HG02884 (cell line): Measurements from ENCODE around the gene ROBO1.

Source experiments
- ATAC-seq: cut with Tn5 transposase; IDR thresholded peaks from one replicate; pipeline ENCODE4 v1.9.1; 2021; ENCODE audit warnings: mild to moderate bottlenecking, moderate library complexity; ENCODE audit not compliant: unreplicated experiment

Gene ROBO1

DNA sequence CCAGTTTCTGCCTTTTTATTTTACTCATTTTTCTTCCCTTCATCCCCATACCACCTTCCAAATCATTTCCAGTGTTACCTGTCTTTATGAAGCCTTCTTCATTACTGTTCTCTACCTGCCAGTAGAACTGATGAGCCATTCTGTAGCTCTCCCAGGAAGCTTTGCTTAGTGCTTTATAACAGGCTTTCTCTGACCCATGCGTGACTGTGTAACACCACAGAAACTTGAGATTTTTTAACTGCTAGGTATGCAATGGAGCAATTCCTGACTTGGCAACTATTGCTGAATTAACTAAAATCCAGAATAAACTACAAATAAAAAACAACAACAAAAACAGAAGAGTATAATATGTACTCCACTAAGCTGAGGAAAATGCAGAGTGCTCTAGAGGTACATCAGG lies 289.2 kb downstream of the ROBO1 start:
- no peak for ATAC-seq

DNA sequence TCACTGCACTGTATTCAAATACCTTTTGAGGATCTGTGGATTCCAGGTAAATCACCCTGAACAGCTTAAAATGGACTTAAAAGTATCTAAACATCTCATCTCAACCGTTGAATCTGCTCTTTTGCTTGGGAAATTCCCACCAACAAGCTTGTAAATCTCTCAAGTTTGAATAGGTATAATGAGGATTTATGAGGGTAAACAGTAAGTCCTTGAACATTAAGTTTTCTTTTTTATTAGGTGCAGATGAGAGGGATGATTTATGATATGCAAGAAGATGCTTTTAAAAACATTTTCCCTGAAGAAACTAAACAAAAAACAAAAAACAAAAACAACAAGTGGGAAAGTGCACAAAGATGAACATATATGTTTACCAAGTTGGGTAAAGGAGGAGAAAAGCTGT lies 290.6 kb downstream of the ROBO1 start:
- no peak for ATAC-seq

DNA sequence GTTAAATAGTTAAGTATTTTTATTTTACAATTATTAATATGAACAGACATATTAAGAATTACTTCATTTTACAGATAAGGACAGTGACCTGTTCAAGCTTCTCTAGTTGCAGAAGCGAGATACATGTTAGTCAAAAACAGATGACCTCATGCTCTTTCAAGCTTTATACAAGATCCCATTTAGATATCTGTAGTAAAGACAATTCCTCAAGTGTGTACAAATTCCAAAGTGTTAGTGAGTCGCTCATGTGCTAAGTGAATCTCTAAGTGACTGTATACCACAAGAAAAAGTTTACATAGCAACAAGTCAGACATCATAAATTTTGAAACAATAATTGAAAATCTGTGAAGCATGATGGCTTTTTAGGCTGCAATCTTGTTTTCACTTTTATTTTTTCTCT lies 293.8 kb downstream of the ROBO1 start:
- no peak for ATAC-seq

DNA sequence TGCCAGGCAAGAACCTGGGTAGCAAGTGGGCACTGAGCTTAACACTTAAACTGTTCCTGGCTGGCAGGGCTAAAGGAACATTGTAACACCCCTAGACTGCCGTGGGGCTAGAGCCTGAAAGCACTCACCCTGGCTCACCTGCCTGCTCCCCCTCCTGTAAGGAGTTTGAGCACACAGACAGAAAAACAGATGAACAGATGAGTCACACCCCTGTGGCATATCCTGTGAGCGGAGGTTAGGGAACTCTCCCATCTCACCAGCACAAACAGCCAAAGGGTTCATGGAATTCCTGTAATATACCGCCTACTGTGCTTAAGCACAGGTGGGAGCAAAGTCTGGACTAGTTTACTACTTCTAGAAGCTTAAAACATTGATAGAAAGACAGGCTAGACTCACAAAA lies 300.1 kb downstream of the ROBO1 start:
- no peak for ATAC-seq

DNA sequence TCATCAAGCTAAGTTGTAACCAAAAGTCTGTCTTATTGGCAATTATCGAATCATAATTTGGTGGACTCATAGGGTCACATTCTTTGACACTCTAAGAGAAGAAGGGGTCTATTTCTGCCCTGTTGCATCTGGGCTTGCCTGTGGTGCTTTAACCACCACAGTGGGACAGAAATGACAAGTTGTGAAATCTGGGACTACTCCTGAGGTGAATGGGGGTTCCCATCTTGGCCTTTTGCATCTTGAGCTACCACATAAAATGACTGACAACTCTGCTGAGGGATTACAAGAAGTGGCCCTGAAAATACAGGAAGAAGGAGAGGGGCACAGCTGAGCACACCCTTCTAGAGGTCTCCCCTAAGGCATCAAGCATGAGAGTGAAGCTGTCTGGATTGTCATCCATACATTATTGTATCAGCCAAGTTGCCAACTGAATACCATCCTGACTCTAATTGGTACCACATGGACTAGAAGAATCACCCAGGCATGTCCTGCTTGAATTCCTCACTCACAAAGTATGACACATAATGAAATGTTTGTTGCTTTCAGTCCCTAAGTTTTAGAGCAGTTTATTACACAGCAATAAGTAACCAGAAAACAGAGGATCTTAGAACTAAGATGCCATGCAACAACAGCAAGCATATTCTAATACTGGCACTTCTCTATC lies 306.5 kb downstream of the ROBO1 start:
- no peak for ATAC-seq

DNA sequence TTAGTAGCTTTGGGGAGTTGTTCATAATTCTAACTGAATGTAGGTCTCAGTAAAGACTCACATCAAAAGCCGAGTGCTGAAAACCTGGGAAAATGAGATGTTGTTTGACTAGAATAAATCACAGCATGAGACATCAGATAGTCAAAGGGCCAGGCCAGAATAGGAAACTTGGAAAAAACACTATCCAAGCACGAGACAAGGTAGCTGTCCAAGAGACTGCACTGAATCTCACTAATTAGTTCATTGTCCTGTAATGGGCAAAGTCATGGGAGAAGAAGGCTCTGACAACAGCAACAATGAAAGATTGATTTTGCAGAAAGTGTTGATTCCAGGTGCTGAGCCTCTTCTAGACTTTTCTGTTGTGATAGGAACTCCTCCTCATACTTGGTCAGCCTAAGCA lies 314.2 kb downstream of the ROBO1 start:
- ATAC-seq = no peak

DNA sequence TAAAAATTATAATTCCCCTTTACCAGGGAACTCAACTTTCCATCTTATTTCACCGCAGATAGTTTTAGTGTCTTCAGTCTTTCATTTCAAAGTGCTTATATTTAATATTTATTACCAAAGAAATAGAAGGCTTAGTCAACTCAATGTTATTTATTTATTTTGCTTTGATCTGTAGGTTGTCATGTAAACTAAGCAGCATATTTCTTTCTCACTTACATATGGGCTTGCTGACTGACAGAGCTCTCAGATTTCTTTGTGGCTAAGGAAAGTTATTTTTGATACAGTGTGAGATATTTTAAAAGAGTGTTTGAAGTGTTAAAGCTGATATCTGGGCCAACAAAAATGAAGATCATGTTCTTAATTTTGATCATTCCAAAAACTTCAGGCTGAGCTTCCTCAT lies 331.4 kb downstream of the ROBO1 start:
- no peak for ATAC-seq

DNA sequence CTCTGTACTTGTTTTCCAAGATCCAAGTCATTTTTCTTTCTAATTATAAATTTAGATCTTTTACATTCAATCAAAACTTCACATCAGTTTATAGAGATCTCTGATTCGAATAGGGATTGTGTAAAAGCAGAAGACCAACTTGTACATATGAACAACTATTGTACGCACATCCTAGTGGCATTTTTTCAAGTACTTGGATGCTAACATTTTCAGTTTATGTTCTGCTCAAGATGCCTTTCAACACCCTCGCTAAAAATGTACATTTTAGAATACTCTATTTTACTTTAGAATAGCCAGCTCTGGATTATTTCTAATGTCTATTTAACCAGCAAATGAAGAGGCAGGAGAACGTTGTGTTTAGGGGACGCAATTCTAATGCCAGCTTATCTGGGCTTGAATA lies 340.7 kb downstream of the ROBO1 start:
- no peak for ATAC-seq

DNA sequence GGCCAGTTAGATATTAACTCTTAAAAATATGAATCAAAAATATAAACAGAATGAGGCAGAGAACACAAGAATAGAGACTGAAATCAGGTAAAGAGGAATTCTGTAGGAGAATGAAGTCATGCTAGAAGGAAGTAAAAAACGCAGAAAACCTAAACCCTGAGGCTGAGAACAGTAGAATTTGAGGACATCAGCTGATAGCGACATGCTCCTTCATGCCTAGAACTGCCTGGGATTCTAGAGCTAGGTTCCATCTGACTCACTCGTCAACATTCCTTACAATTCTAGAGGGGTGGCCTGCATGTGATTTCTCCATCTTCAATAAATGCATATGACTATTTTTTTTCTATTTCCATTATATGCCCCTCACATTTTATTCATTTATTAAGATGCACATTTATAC lies 343.0 kb downstream of the ROBO1 start:
- no peak for ATAC-seq

DNA sequence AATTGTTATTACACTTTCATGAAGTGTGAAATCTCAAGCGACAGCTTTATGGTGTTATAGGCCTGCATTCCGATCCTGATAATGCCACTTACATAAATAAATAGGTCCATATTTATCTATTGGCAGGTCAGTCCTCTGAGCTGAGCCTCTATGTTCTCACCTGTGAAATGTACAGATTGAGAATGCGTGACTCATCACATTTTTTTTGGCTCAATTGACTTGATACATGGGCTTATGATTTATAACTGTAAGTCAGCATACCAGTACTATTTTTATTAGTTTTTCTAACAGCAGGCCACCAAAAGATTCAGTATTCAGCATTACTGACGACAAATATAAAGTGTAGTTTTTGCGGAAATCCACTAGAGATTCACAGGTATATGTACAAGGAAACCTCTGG lies 344.4 kb downstream of the ROBO1 start:
- ATAC-seq = no peak

DNA sequence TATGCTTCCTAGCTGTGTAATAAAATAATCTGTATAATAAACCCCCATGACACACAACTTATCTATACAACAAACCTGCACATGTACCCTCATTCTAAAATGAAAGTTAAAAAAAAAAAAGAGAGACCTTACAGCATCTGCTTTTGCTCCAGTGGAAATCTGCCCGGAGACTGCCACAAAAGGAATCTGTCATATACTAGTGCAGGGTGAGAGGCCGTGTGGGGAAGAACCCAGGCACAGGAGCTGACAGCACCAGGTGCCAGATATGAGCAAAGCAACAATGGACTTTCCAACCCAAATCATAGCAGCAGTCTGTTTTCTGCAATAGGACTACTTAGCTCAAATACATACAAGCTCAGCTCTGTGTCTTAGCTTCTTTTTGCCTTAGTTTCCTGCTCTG lies 346.5 kb downstream of the ROBO1 start:
- ATAC-seq = no peak

DNA sequence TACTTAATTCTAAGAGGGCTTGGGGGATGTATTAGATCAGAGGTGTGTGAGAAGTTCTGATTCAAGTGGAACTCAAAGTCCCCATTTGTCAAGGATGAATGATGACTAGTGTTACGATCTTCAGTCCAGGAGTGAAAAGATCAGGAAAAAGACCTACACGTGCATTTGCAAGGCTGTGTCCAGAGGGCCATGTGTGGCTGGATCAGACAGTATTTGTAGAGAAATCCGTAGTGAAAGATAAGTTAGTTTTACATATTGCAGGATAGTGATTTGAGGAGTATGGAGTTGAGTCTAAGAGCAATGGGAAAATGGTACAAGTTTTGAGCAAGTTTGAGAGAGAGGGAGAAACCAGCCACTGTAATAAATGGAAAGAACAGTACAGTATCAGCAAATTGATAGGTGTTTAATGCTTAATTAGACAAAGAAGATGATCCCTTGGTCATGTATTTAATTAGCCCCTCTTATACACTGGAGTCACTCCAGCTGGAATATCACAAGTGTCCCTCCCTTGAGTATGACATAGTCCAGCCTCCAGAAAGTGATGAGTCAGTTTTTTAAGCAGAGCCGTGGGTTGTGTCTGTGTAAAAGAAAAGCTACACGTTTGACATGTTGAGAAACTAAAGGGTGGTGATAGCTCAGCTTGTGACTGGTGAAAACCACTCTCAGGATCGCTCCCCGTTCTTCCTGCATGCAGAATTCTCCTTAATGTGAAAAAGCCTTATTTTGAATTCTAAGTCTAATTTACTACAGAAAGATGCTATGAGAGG lies 348.8 kb downstream of the ROBO1 start:
- ATAC-seq = no peak

DNA sequence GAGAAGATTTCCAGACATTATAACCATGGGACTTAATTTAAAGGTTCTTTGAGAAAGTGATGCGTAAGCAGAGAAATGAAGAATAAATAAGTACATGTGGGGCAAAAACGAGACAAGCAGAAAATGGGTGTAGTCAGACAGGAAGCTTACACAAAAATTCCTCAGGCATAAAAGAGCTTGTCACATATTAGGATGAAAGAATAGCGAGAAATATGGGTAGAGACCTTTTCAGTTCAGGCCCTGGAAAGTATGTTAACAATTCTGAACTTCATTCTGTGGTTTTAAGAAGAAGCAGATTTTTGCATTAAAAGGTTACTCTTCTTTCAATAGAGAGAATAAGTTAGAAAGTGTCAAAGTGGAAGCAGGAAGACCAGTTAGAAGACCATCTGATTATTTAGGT lies 352.4 kb downstream of the ROBO1 start:
- no peak for ATAC-seq

DNA sequence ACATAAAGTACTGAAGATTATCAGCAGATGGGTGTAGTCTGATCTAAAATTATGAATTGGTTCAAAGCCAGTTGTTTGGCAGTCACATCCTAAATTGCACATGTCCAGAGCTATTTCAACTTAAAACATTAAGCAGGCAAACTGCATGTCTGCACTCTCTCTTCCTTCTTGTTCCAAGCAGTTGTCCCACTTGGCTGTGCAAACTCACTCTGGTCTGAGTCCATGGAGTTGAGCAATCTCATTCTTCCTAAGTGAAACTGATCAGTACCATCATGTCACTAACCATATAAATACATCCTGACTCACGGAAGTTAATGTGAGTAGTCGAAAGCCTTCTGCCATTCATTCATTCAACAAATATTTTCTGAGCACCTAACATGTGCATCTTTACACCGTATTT lies 353.0 kb downstream of the ROBO1 start:
- no peak for ATAC-seq

DNA sequence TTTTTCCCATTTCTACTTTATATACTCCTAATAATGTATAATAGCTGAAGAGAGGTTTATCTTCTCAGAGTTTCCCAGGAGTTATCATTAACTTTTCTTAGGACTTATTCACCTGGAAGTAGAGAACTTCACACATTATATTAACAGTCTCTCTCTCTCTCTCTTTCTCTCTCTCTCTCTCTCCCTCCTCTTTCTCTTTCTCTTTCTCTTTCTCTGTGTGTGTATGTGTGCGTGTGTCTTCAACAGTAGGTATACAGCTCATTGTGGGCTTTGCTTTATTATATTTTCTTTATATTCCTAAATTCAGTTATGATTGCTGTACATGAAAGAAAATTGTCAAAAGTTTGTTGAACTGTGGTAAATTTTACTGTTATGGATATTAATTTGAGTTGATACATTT lies 353.8 kb downstream of the ROBO1 start:
- ATAC-seq = no peak

DNA sequence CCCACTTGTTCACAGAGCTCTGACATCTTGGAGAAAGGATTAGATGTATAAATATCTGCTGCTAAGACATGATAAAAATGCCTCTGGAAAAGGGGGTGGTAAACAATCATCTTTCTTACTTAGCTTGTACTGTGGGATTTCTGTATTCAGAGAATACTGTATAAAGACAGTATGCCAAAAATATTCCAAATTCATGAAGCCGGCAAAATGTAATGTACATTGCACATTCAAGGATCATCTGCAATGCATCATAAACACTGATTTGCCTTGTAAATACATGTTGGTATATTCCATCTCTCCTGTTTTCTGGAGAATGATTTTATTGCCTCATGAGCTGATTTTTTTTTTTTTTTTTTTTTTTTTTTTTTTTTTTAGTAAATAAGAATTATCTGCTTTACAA lies 355.3 kb downstream of the ROBO1 start:
- no peak for ATAC-seq

DNA sequence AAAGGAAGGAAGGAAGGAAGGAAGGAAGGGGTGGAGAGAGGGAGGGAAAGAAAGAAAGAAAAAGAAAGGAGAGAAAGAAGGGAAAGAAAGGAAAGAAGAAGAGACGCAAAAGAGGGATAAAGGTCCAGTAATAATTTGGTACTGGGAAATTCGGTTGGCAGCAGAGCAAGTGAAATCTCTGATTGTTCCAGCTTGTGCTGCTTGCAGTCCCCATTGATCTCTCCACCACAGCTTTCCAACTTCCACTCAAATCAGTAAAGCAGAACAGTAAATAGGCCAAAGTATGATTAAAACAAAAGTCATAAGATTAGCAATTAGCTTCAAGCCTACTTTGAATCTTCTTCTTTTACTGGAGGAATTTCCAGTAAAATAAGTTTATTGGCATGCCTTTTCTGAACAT lies 357.2 kb downstream of the ROBO1 start:
- ATAC-seq = no peak

DNA sequence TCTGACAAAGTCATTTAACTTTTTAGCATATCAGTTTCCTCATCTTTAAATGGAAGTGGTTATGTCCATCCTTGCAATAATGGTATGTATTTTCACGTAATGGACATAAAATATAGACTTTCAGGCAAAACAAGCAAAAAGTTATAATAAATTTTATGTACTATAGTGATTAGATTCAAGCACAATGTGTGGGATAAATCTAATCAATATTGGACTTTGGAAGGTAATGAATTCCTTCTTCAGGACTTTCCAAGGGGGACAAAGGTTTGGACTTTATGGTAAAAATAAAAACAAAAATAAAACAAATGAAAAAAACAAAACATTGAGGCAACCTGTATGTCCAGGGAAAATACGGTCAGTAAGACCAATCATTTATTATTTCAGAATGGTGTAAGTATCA lies 357.7 kb downstream of the ROBO1 start:
- no peak for ATAC-seq

DNA sequence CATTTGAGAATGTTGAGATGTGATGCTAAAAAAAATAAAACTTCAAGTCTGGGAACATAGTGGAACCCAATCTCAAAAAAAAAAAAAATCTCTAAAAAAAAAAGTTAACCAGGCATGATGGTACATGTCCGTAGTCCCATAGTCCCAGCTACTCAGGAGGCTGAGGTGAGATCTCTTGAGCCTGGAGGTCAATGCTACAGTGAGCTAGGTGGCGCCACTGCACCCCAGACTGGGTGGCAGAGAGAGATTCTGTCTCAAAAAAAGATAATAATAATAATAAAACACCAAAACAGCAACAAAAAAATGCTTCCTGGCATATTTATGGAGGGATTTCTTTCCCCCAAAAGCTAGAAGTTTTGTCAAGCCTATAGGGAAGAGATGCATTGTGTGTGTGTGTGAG lies 361.6 kb downstream of the ROBO1 start:
- no peak for ATAC-seq

DNA sequence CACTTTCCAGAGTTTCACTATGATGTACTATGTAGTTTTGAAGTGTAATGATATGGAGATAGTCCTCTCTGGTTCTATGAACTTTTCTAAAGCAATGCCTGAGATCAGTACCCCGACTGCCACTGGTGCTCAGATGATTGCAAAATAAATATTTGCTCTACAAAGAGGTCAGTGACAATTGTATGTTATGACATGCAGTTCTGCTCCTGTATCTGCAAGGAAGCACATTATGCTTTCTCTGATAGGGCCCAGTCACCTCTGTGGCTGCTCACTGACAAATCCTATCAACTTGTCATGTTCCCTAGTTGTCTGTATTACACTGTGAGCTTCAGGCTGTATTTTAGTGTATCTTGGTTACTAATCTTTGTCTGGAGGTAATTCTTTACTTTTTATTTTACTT lies 362.6 kb downstream of the ROBO1 start:
- no peak for ATAC-seq

DNA sequence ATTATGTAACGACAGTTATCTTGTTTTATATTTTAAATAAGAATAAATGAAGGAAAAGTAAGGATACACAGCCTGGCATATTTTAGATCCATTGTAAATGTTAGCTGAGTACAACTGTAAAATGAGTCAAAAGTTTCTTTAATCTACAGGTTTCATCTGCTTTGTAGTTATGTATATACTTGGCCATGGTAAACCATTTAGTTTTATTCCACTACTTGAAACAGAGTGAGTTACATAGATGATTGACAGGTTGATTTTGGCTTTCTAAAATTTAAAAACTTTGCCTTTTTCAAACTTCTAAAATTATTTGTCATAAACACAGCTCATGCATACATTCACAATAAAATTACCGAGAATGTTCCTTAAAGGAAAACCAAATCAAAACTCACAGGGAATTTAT lies 371.2 kb downstream of the ROBO1 start:
- ATAC-seq = no peak

DNA sequence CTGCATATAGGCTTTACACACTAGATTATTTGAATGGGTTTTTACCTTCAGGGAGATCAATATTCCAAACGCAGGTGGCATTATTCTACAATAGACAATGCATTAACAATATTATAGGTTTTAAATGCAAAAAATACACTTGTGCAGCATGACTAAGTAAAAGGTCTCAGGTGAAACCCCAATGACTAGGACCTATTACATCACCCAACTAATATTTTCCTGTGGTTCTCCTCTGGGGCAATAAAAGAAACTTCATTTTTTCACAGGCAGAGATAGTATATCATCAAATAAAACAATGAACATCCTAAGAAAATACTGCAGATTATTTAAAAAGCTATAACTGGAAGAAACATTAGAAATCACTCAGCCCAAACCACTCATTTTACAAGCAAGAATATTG lies 375.3 kb downstream of the ROBO1 start:
- no peak for ATAC-seq

DNA sequence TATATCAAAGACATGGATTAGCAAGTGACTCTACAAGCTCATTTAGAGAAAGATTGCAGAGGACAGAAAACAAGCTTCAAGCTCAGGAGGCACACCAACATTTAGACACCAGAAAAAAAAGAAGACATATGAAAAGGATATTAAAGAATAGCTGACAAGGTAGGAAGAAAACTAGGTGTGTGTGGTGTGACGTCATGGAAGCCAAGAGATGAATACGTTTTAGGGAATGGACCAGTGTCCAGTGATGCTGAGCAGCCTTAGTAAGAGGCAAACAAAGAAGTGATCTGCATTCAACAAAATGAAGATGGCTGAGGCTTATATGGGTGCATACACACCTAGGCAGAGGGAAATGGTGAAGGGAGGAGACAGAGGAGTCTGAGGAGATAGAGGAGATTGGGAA lies 377.4 kb downstream of the ROBO1 start:
- no peak for ATAC-seq
